Stimulated activated naive B cell treated with anti-CD40 and anti-IgM and Interleukin-4, amounts not matched to agents 10 μg/mL and 1 μg/mL and 100 μg/mL, for 72 hours (primary cell): ENCODE results near the gene BMP8A.

Experiments used
- ATAC-seq, 2 donors: fragments of 150-1000 bp; cut with Tn5 transposase; replicated peaks; 2 replicates each; pipeline ENCODE4 v1.10.0; 2021; ENCODE audit warnings: moderate library complexity in 1 of 2
- DNase-seq: peaks from one replicate; pipeline ENCODE4 v3.0.0; 2021
- H3K27ac Mint-ChIP-seq: one replicate; pipeline ENCODE4 v1.8.0; 2022; ENCODE audit warnings: mild to moderate bottlenecking, mixed read lengths
- H3K27me3 Mint-ChIP-seq, 2 donors: one replicate each; pipeline ENCODE4 v1.8.0; 2022; ENCODE audit warnings: mixed read lengths in 2 of 2
- H3K36me3 Mint-ChIP-seq, 2 donors: one replicate each; pipeline ENCODE4 v1.8.0; 2022; ENCODE audit warnings: mixed read lengths in 2 of 2, mild to moderate bottlenecking in 1 of 2
- H3K4me1 Mint-ChIP-seq, 2 donors: one replicate each; pipeline ENCODE4 v1.8.0; 2022; ENCODE audit warnings: mixed read lengths in 2 of 2, mild to moderate bottlenecking in 1 of 2
- H3K4me3 Mint-ChIP-seq, 2 donors: one replicate each; pipeline ENCODE4 v1.8.0; 2022; ENCODE audit warnings: mild to moderate bottlenecking in 2 of 2, mixed read lengths in 2 of 2, moderate library complexity in 1 of 2
- H3K9me3 Mint-ChIP-seq, 2 donors: one replicate each; pipeline ENCODE4 v1.8.0; 2022; ENCODE audit warnings: mixed read lengths in 2 of 2, mild to moderate bottlenecking in 1 of 2

The BMP8A gene

DNA sequence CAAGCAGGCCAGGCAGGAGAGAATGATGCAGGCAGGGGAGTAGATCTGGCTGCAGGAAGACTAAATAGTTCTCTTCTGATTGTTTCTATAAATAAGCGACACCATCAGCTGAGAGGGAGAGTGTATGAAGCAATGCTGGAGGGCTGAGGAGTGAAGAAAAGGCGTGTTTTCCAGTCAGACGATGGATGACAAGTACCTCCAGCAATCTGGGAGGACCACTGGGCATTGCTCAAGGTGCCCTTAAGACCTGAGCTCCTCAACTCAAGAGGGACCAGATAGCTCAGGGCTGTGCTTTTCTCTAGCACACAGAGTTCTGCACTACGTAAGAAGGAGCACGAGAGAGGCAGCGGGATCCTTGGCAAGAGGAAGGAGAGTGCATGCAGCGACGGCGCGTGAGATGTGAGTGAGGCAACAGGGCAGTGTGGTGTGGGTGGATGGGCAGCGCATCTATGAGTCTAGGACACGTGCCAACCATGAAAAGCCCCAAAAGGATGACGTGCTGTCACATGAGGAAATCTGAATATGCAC is 49.1 kb downstream of the BMP8A start:
- Mint-ChIP-seq H3K9me3 (peaks cover 3 to 6% of the 10 kb centered on the region in 2 donors), H3K36me3 (peaks cover 59 to 75% of the 10 kb centered on the region in 2 donors), H3K4me1 (peaks cover 23 to 32% of the 10 kb centered on the region in 2 donors), H3K27ac (peak overlapping the region; percentile 39), H3K27me3 (no peaks in the 10 kb centered on the region), H3K4me3 (peak overlapping the region in 1 of 2 donors; percentile 33)
- DNase-seq = no peak
- no peak for ATAC-seq

GRCh38 chr1:39542924-39543323 is 51.5 kb downstream of the BMP8A start:
- H3K27ac Mint-ChIP-seq = no peak overlapping the region
- DNase-seq (no peak), ATAC-seq (no peak)
- no peaks in the 10 kb centered on the region for H3K27me3 Mint-ChIP-seq
- H3K4me1 Mint-ChIP-seq = peaks cover 23 to 32% of the 10 kb centered on the region in 2 donors
- H3K36me3 Mint-ChIP-seq = peaks cover 67 to 74% of the 10 kb centered on the region in 2 donors
- H3K4me3 Mint-ChIP-seq = no peak overlapping the region
- peaks cover 3 to 6% of the 10 kb centered on the region in 2 donors for H3K9me3 Mint-ChIP-seq

- peaks cover 15 to 24% of the 10 kb centered on the region in 2 donors for H3K4me1 Mint-ChIP-seq
Observed at GRCh38 chr1:39544327-39544726, 52.9 kb downstream of the BMP8A start.

DNA sequence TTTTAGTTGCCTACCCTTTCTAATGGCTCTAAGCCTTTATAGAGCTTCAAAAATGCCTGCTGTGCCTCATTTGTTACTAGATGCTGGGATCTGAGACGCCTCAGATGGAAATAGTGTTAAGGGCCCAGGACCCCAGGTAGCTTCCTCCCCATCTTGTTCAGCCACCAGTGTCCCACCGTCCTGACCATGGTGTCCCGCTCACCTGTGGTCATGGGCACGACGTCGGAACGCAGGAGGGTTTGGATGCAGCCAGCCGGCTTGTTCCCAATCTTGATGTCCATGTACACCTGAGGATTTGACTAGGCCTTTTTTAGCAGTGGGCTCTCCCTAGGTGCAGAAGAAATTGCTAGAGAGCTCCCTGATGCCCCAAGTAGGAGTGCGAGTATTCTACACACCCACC is 54.1 kb downstream of the BMP8A start:
- peaks cover 64 to 75% of the 10 kb centered on the region in 2 donors for H3K36me3 Mint-ChIP-seq
- ATAC-seq = no peak
- no peak overlapping the region for H3K27ac Mint-ChIP-seq

More at GRCh38 chr1:39544327-39544726, 52.9 kb downstream of the BMP8A start:
- peaks cover 67 to 75% of the 10 kb centered on the region in 2 donors for H3K36me3 Mint-ChIP-seq
- DNase-seq = no peak
- no peak for ATAC-seq
- no peaks in the 10 kb centered on the region for H3K27me3 Mint-ChIP-seq
- H3K9me3 Mint-ChIP-seq = peaks cover 3 to 6% of the 10 kb centered on the region in 2 donors
- H3K4me3 Mint-ChIP-seq = no peak overlapping the region
- H3K27ac Mint-ChIP-seq = no peak overlapping the region

DNA sequence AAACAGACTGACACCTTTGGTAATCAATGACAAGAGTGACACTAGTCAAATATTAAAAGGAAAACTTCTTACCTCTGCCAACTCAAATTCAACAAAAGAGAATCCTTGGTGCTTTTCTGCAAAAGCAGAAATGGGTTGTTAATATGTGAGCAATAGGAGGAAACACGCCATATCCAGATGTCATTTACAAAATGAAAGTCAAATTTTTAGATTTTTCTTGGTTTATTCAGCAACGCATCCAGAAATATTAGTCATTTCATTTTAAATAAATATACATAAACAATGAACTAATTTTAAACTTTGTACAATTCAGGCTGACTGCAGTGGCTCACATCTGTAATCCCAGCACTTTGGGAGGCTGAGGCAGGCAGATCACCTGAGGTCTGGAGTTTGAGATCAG is 62.8 kb downstream of the BMP8A start:
- Mint-ChIP-seq H3K27me3 (no peaks in the 10 kb centered on the region), H3K4me1 (peaks cover 5 to 22% of the 10 kb centered on the region in 2 donors), H3K9me3 (peaks cover 0 to 2% of the 10 kb centered on the region in 2 donors), H3K27ac (no peak overlapping the region), H3K4me3 (no peak overlapping the region), H3K36me3 (peaks cover 20 to 45% of the 10 kb centered on the region in 2 donors)
- ATAC-seq (no peak), DNase-seq (no peak)

More for the DNA sequence above, 54.1 kb downstream of the BMP8A start:
- peaks cover 0 to 3% of the 10 kb centered on the region in 2 donors for H3K9me3 Mint-ChIP-seq
- no peaks in the 10 kb centered on the region for H3K27me3 Mint-ChIP-seq
- DNase-seq = no peak
- peaks cover 12 to 21% of the 10 kb centered on the region in 2 donors for H3K4me1 Mint-ChIP-seq
- no peak overlapping the region for H3K4me3 Mint-ChIP-seq

DNA sequence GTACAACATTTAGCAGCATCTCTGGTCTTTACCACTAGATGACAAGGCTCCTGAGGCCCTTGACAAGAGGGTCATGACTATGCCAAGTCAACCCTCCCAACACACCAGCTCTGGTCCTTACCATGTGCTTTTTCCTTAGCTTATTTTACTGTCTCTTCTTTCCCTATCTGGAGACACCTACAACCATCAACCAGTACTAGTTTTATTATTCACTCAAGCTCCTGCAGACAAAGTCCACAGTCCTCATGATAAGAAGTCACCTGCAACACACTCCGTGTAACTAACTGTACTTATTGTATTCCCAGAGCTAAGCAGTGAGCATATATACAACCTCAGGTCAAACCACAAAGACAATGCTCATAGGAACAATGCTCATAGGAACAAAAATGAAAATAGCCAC is 69.8 kb downstream of the BMP8A start:
- H3K27me3 Mint-ChIP-seq = no peaks in the 10 kb centered on the region
- H3K27ac Mint-ChIP-seq = no peak overlapping the region
- H3K36me3 Mint-ChIP-seq = peaks cover 55 to 64% of the 10 kb centered on the region in 2 donors

GRCh38 chr1:39562886-39563285 is 71.5 kb downstream of the BMP8A start:
- H3K36me3 Mint-ChIP-seq = peaks cover 71 to 76% of the 10 kb centered on the region in 2 donors
- no peaks in the 10 kb centered on the region for H3K27me3 Mint-ChIP-seq
- no peak for DNase-seq
- no peak overlapping the region for H3K27ac Mint-ChIP-seq
- ATAC-seq = no peak
- no peak overlapping the region for H3K4me3 Mint-ChIP-seq
- H3K9me3 Mint-ChIP-seq = no peaks in the 10 kb centered on the region
- H3K4me1 Mint-ChIP-seq = peaks cover 0 to 4% of the 10 kb centered on the region in 2 donors

More for the DNA sequence above, 69.8 kb downstream of the BMP8A start:
- Mint-ChIP-seq H3K4me3 (no peak overlapping the region), H3K9me3 (no peaks in the 10 kb centered on the region), H3K4me1 (peaks cover 0 to 4% of the 10 kb centered on the region in 2 donors)
- DNase-seq (no peak), ATAC-seq (no peak)

DNA sequence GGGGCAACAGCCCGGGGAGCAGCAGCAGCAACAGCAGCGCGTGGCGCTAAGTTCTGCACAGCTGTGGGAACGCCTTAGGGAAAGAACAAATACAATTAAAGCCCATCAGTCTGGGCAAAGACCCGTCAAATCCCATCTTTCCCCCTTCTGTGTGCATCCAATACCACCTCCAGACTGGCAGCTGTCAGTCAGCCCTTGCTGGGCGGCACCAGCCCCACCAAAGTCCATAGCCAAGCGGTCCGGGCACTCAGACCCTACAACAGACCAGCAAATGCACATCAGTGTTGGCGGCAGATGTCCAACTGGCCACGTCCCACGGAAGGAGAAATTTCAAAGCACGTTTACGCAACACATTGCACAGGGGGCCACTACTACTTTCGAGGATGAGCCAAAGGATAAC is 72.2 kb downstream of the BMP8A start:
- Mint-ChIP-seq H3K9me3 (no peaks in the 10 kb centered on the region), H3K4me3 (no peak overlapping the region), H3K27ac (no peak overlapping the region), H3K36me3 (peaks cover 72 to 75% of the 10 kb centered on the region in 2 donors), H3K4me1 (no peaks in the 10 kb centered on the region), H3K27me3 (no peaks in the 10 kb centered on the region)
- DNase-seq = no peak
- ATAC-seq = no peak

DNA sequence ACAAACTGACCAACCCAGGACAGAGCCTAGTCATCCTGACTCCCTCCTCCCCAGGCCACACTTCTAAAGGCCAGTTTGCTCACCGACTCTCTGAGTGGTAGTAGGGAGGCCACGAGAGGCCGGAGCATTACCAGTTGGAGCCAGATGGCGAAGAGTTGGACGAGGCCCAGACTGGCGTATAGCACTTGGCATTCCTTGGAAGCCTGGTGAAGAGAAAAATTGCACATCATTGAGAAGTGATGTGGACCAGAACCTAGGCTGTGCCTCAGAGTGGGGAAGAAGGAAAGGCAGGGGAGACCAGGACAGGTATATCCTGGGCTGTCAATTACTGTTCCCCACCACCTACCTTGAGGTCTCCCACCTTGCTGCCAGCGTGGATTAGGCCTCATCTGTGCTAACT is 72.9 kb downstream of the BMP8A start:
- Mint-ChIP-seq H3K4me3 (no peak overlapping the region), H3K9me3 (no peaks in the 10 kb centered on the region), H3K36me3 (peaks cover 69 to 74% of the 10 kb centered on the region in 2 donors), H3K27ac (no peak overlapping the region), H3K27me3 (no peaks in the 10 kb centered on the region), H3K4me1 (no peaks in the 10 kb centered on the region)
- ATAC-seq = no peak
- DNase-seq = no peak

DNA sequence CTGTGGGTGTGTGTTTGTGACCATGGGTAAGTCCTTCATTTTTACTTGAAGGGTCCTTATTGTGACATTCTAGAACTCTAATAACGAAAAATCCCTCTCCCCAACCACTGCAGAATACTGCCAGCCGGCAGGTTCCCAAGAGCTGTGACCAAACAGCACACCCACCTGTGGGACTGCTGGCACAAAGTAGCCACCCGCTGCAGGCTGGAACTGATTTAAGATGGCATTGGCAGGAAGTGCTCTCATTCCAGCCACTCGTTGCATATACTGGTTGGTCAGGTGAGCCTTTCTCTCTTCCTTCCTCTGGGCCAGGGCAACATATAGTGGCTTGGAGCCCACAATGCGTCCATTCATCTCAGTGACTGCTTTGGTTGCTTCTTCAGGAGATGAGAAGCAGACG is 73.5 kb downstream of the BMP8A start:
- Mint-ChIP-seq H3K4me1 (no peaks in the 10 kb centered on the region), H3K36me3 (peaks cover 69 to 72% of the 10 kb centered on the region in 2 donors), H3K9me3 (no peaks in the 10 kb centered on the region), H3K27me3 (no peaks in the 10 kb centered on the region), H3K4me3 (no peak overlapping the region), H3K27ac (no peak overlapping the region)
- DNase-seq (no peak), ATAC-seq (no peak)

GRCh38 chr1:39566441-39567137 is 75.2 kb downstream of the BMP8A start:
- Mint-ChIP-seq H3K27me3 (no peaks in the 10 kb centered on the region), H3K36me3 (peaks cover 67 to 69% of the 10 kb centered on the region in 2 donors), H3K9me3 (no peaks in the 10 kb centered on the region), H3K27ac (no peak overlapping the region), H3K4me3 (no peak overlapping the region), H3K4me1 (no peaks in the 10 kb centered on the region)
- ATAC-seq (no peak), DNase-seq (no peak)

DNA sequence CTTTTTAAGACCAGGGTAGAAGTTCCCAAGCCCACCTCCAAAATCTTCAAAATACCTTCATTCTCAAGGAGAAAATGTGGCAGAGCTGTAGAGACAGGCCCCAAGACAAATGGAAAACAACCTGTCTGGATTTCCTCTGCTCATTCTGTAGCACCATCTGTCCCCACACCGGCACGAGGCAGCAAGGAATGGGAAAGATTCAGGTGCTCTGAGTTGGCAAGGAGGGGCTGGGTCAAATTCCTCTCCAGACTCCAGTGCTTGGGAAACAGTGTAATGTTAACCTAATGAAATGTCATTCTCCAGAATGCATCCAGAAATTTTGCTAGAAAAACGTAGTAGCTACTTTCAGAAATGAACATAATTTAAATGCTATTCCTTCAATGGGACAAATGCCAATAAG is 75.9 kb downstream of the BMP8A start:
- ATAC-seq = no peak
- Mint-ChIP-seq H3K4me3 (no peak overlapping the region), H3K36me3 (peaks cover 62 to 65% of the 10 kb centered on the region in 2 donors), H3K27me3 (no peaks in the 10 kb centered on the region), H3K27ac (no peak overlapping the region), H3K4me1 (no peaks in the 10 kb centered on the region), H3K9me3 (no peaks in the 10 kb centered on the region)
- no peak for DNase-seq

- Mint-ChIP-seq H3K27me3 (no peaks in the 10 kb centered on the region), H3K27ac (no peak overlapping the region)
Observed at GRCh38 chr1:39568208-39568607, 76.8 kb downstream of the BMP8A start.

DNA sequence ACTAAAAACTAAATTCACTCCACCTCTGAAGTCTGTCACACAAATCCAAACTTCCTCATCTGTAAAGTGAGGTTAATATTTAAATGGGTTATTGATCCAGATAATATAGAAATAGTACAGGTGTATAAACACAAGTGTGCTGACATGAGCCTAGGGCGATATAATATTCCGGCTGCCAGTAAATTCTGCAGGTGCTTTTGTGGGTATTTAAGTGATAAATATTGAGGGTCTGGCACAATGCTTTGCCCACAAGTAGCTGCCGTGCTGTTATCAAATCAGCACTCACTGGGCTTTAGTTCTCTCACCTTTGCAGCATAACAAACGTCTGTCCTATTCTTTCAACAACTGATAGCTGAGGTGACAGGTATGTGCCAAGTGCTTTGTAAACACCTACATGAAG is 77.6 kb downstream of the BMP8A start:
- peaks cover 59 to 64% of the 10 kb centered on the region in 2 donors for H3K36me3 Mint-ChIP-seq
- no peak for ATAC-seq
- DNase-seq = no peak
- peaks cover 10 to 13% of the 10 kb centered on the region in 2 donors for H3K4me1 Mint-ChIP-seq
- no peak overlapping the region for H3K27ac Mint-ChIP-seq
- no peaks in the 10 kb centered on the region for H3K9me3 Mint-ChIP-seq
- no peak overlapping the region for H3K4me3 Mint-ChIP-seq
- no peaks in the 10 kb centered on the region for H3K27me3 Mint-ChIP-seq

More at GRCh38 chr1:39568208-39568607, 76.8 kb downstream of the BMP8A start:
- Mint-ChIP-seq H3K4me3 (no peak overlapping the region), H3K36me3 (peaks cover 57 to 62% of the 10 kb centered on the region in 2 donors), H3K9me3 (no peaks in the 10 kb centered on the region), H3K4me1 (peaks cover 2 to 4% of the 10 kb centered on the region in 2 donors)
- no peak for DNase-seq
- ATAC-seq = no peak
